Hematopoietic multipotent progenitor cell treated with erythropoietin and hydrocortisone succinate and interleukin-3 and kit ligand, for 8 days (in vitro differentiated cells): ENCODE measurements around the gene SLC35A3.
A peak's percentile ranks its signal among the peaks of the same experiment; 100 is the strongest.
"Not testable (repeated sequence)": the region's sequence is repeated elsewhere in the genome, so short reads cannot be mapped to it uniquely, and the experiment has no call there.

Experiments
- DNase-seq: peaks from one replicate; pipeline ENCODE4 v3.0.0-alpha.2; 2015

SLC35A3 gene

DNA sequence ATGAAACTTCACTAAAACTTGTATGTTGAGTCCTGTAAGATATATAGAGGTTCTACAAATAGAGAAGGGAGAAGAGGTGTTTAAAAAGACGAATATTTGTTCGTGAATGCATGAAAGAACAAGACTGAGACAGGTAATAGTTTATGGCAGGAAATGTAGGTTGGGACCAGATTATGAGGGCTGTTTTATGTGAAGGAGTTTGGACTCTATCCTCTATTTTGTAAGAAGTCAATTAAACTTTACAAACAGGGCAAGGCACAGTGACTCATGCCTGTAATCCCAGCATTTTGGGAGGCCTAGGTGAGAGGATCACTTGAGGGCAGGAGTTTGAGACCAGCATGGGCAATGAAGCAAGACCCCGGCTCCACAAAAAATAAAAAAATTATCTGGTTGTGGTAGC, 5.7 kb downstream of the SLC35A3 start:
- DNase-seq = no peak

GRCh38 chr1:99977326-99977725, 7.5 kb downstream of the SLC35A3 start:
- DNase-seq = not testable (repeated sequence)

GRCh38 chr1:99978218-99978617, 8.4 kb downstream of the SLC35A3 start:
- DNase-seq = no peak

DNA sequence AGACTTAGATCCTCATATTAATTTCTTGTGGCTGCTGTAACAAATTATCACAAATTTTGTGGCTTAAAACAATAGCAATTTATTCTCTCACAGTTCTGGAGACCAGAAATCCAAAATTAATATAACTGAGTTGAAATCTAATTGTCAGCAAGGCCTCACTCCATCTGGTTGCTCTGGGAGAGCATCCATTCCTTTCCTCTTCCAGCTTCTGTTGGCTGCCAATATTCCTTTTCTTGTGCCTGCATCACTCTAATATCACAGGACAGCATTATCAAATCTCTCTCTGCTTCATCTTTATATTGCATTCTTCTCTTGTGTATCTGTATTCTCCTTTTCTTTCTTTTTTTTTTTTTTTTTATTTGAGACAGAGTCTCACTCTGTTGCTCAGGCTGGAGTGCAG, 9.3 kb downstream of the SLC35A3 start:
- DNase-seq = no peak

DNA sequence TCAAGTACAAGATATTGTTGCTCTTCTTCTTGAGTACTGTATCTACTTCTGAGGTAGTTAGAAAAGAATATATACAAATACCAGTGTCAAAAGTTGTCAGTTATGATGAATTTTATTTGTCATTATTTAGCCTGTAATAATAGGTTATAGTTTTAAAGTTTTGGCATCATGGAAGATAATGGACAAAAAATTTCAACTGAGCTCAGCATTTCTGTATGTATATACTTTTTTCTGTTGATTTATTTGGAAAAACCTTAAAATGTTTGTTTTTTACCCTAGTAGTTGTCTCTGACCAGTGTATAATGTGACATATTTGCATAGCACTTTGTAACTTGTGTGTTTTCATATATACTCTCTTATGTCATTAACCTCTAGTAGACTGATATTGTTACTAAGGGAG, 11.1 kb downstream of the SLC35A3 start:
- DNase-seq = no peak

GRCh38 chr1:99986656-99987225, 16.9 kb downstream of the SLC35A3 start:
- no peak for DNase-seq

DNA sequence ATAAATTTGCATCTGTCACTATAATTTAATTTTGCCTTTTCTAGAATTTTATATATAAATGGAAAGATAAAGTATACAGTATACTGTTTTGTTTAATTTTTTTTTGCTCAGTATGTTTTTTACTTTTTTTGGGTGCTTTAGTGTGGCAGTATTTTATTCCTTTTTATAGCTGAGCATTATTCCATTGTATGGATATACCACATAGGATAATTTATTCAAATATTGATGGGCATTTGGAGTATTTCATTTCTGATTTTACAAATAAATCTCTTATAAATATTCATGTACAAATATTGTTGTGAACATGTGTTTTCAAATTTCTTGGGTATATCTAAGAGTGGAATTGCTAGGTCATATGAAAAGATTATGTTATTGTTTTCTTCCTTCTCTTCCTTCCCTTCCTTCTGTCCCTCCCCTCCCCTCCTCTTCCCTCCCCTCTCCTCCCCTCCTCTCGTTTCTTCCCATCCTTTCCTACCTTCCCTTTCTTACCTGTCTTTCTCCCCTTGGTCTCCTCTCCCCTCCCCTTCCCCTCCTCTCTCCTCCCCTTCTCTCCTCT, 18.5 kb downstream of the SLC35A3 start:
- DNase-seq = no peak

DNA sequence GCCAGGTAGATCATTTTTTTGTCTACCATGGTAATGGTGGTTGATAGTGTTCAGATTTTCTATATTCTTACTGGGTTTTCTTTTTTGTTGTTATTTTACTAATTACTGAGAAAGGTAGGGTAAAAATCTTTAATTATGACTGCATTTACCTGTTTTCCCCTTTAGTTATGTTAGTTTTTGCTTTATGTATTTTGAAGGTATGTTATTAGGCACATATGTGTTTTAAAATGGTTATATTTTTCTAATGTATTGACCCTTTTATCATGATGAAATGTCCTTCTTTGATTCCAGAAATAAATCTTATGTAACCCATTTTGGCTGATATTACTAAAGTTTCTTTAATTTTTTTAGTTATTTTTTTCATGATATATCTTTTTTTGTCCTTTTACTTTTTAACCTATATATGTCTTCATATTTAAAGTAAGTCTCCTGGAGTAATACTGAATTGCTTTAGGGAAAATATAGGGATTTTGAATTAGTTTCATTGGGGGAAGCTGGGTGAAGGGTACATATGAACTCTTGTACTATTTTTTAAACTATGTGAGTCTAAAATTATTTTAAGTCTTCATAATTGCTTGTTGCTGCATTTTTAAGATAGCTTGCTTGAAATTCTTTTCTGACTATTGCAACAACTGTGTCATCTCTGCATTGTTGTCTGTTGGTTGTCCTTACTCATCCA, 22.4 kb downstream of the SLC35A3 start:
- no peak for DNase-seq

- DNase-seq = no peak
Measured at GRCh38 chr1:99992760-99993467, 23.1 kb downstream of the SLC35A3 start.

DNA sequence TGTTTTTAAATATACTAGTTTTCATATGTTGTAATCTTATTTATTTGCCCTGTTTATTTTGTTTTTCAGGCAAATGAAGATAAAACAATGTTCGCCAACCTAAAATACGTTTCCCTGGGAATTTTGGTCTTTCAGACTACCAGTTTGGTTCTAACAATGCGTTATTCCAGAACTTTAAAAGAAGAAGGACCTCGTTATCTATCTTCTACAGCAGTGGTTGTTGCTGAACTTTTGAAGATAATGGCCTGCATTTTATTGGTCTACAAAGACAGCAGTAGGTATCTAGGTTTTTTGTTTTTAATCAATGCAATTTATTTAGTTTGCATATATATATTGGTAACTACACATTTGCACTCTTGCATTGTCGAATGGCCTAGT, 23.7 kb downstream of the SLC35A3 start:
- DNase-seq = peak; percentile 27

- no peak for DNase-seq
Measured at GRCh38 chr1:99994496-99994895, 24.7 kb downstream of the SLC35A3 start.

GRCh38 chr1:99996951-99997350, 27.2 kb downstream of the SLC35A3 start:
- no peak for DNase-seq

DNA sequence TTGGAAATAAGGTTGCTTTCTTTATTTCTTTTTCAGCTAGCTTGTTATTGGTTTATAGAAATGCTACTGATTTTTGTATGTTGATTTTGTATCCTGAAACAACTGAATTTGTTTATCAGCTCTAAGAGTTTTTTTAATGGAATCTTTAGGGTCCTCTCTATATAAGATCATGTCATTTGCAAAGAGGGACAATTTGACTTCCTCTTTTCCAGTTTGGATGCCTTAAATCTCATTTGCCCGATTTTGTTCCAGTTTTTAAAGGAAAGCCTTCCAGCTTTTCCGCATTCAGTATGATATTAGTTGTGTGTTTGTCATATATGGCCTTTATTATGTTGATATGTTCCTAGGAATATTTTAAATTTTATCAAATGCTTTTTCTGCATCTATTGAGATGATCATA, 31.7 kb downstream of the SLC35A3 start:
- no peak for DNase-seq

DNA sequence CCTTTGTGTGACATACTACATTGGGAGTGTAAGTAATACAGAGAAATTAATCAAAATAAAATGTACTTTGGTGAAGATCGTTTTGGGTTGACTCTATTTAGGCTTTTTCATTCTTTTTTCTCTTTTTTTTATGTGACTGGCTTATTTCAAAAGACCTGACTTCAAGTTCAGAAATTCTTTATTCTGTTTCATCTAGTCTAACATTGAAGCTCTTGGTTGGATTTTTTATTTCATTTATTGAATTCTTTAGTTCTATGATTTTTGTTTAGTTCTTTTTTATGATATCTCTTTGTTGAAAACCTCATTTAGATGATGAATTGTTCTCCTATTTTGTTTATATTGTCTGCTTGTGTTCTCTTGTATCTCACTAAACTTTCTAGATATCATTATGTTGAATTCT, 35.6 kb downstream of the SLC35A3 start:
- no peak for DNase-seq

DNA sequence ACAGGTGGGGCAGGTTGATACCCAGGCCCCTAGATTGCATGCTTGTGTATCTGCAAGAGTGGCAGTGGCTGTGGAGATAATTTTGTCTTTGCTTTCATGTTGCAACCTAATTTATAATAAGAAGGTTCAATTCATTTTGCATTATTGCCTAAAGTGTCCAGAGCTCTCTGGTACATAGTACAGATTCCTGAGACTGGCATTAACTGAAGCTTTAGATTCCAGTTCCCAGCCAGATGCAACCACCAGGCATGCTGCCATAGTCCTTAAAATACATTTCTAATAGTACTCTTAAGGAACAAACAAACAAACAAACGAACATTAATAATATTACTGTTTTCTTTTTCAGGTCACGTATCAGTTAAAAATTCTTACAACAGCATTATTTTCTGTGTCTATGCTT, 36.9 kb downstream of the SLC35A3 start:
- DNase-seq = no peak

DNA sequence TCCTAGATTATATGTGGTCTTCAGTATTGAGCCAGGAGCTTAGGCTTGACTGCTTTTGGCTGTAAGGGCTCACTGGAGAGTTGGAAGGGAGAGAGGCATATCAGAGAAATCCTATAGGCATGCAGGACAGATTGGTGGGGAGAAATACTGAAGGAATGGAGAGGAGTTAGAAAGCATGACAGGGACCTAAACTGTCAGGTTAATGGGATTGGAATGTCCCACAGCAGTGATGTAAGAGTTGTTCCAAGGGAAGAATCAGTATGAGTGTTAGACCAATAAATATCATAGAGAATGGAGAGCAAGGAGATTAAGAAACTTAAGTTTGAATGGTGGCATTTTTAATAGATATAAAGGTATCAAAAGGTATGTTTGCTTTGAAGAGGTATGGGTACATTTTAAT, 39.7 kb downstream of the SLC35A3 start:
- DNase-seq = no peak

DNA sequence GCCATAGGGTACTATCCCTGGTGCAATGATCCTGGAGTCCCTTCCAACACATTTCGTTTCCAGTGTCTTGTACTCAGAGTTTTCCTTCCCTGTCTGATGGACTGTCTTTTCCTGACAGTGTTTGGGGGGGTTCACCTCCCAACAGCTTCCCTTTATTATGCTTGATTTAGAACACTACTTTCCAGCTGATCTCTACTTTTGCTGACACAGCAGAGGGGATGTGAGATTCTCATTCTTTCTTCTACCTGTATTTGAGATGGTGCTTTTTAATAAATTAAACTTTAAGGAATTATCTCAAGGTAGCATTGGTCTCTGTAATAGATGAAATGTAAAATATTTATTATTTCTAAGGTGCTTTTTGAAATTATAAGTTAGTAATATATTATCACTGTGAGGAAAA, 41.0 kb downstream of the SLC35A3 start:
- no peak for DNase-seq

- DNase-seq = no peak
Measured at GRCh38 chr1:100019220-100019619, 49.4 kb downstream of the SLC35A3 start.

DNA sequence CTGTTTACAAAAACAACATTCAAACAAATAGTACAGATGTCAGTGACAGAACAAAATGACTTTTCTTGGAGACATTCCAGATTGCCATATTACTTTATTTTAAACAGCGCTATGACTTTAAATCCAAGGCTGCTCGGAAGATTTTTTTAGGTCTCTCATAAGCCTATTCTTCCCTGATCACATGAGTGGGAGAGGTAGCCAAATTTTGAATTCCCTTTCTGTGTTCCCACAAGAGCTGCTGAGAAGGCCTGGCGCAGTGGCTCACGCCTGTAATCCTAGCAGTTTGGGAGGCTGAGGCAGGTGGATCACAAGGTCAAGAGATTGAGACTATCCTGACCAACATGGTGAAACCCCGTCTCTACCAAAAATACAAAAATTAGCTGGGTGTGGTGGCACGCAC, 53.7 kb downstream of the SLC35A3 start:
- DNase-seq = no peak

DNA sequence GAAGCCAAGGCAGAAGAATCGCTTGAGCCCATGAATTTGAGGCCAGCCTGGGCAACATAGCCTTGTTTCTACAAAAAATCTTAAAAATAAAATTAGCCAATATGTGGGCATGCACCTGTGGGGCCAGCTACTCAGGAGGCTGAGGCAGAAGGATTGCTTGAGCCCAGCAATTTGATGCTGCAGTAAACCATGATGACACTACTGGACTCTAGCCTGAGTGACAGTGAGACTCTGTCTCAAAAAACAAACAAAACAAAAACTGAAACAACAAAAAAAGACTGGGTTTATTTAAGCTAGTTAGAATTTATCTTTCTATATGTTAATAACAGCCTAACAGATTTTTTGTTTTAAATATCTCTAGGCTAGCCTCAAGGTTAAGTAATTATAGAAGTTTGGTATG, 57.4 kb downstream of the SLC35A3 start:
- no peak for DNase-seq

- DNase-seq = no peak
Measured at GRCh38 chr1:100028765-100029164, 59.0 kb downstream of the SLC35A3 start.

DNA sequence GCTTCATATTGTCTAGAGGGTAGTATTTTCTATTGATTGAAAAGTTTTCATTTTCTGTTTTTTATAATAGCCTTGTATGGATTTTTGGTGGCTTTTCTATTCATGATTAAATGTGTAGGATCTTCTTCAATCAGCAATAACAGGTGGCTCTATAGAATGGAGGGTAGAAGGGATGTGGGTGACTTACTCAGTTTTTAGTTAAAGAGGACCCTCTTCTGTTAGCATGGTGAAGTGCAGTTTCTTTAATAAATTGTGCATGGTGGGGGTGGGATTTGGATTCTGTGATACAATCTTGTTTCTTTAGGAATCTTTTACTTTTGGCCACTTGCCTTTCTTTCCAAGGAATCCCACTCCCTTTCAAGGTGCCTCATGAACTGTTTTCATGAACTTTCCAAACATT, 64.7 kb downstream of the SLC35A3 start:
- DNase-seq = peak; percentile 64

GRCh38 chr1:100035214-100035613, 65.4 kb downstream of the SLC35A3 start:
- no peak for DNase-seq
